ENCODE results near the gene EPB41. TPM values are rescaled to one million over a fixed set of nuclear protein-coding genes. Genes with fewer than 3 reads are reported as not detected.

EPB41 gene
- total and polyA plus RNA-seq, 2 experiments from 2014 or later, result 26.8 to 112 TPM

DNA sequence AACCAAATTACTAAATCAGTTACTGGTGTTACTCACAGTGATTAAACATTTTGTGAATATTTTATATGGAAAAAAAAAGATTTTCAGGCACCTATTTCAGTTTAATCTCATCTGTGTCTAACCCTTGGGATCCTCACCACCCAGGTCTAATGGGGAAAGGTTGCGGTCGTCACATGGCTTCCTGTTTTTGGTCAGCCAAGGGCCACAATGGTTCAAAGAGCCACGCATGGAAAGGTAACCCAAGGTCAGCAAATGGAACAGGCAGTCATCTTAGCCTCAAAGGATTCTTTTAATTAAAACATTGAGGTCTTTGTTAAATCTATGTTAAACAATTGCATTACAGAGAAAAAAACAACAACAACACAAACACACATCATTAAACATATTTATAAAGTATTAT lies 245.4 kb downstream of the EPB41 start:
- peaks cover 34% of the 10 kb centered on the region for H3K4me1 ChIP-seq (ENCODE audit: insufficient read depth)
- H3K79me2 ChIP-seq (replicated peaks; ENCODE audit: insufficient read depth), result peaks cover 65% of the 10 kb centered on the region
- Mint-ChIP-seq H3K27me3 (ENCODE audit: insufficient read depth, low read depth, poor library complexity) (peaks cover 3% of the 10 kb centered on the region), H3K36me3 (ENCODE audit: low read depth) (peaks cover 71% of the 10 kb centered on the region), H3K27ac (no peak overlapping the region; the same call in 1 of the 2 replicates), H3K4me1 (peaks cover 45% of the 10 kb centered on the region), H3K9me3 (no peaks in the 10 kb centered on the region), H3K4me3 (no peak overlapping the region)
- H3K36me3 ChIP-seq (ENCODE audit: insufficient read depth), result peaks cover 45% of the 10 kb centered on the region
- ATAC-seq (no peak), DNase-seq (ENCODE audit: low spot score) (no peak)
- peaks cover 34% of the 10 kb centered on the region for H4K20me1 ChIP-seq (replicated peaks; ENCODE audit: insufficient read depth)
- H3K4me3 ChIP-seq, result no peak overlapping the region
- no peak overlapping the region for H3K27ac ChIP-seq (ENCODE audit: low read depth)
- no peak overlapping the region for H2AFZ ChIP-seq
- H3K9me2 ChIP-seq (ENCODE audit: insufficient read depth), result no peaks in the 10 kb centered on the region
- H3F3A ChIP-seq (replicated peaks; ENCODE audit: low read depth), result 0 out of 2 replicates have a peak, but pooled peaks cover 8% of the 10 kb centered on the region
- no peak overlapping the region for H3K4me2 ChIP-seq
- no peak for TF ChIP-seq NANOG (IDR thresholded peaks at IDR 0.05; ENCODE audit: borderline replicate concordance)
- TF ChIP-seq ZNF462 (CRISPR knock-in tag; IDR thresholded peaks at IDR 0.05), result no peak
- TF ChIP-seq ZNF114 (CRISPR knock-in tag; IDR thresholded peaks at IDR 0.05), result no peak
- TF ChIP-seq EZH2 (IDR thresholded peaks at IDR 0.05; ENCODE audit: low read depth, unreplicated experiment), result no peak
- TF ChIP-seq POLR2AphosphoS5 (IDR thresholded peaks at IDR 0.05; ENCODE audit: low read depth), result no peak
- no peaks in the 10 kb centered on the region for H3K27me3 ChIP-seq (ENCODE audit: insufficient read depth)

DNA sequence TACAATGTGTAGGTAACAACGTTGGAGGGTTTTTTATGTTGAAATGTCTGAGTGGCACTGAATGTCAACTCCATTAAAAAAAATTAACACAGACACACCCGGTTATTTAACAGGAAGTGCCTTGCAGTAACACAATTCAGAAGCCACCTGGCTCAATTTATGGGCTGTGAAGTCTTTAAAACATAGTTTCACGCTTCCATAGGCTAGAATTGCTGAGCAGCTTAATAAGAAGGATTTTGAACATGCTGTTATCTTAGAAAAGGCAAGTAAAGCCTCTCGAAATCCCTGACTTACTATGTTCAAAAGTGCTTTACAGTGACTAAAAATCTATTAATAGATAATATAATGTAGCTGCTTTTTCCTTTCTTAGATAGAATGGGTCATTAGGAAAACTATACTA lies 247.7 kb downstream of the EPB41 start:
- Histone ChIP-seq H3K4me1 (ENCODE audit: insufficient read depth) (peaks cover 55% of the 10 kb centered on the region), H3K9me2 (ENCODE audit: insufficient read depth) (no peaks in the 10 kb centered on the region), H2AFZ (no peak overlapping the region), H3F3A (replicated peaks; ENCODE audit: low read depth) (0 out of 2 replicates have a peak, but pooled peaks cover 12% of the 10 kb centered on the region), H3K4me2 (peak overlapping the region; percentile 17; the same call in 1 of the 2 replicates), H4K20me1 (replicated peaks; ENCODE audit: insufficient read depth) (peaks cover 28% of the 10 kb centered on the region), H3K36me3 (ENCODE audit: insufficient read depth) (peaks cover 26% of the 10 kb centered on the region), H3K79me2 (replicated peaks; ENCODE audit: insufficient read depth) (peaks cover 71% of the 10 kb centered on the region), H3K27ac (ENCODE audit: low read depth) (peak overlapping the region; percentile 65), H3K27me3 (ENCODE audit: insufficient read depth) (no peaks in the 10 kb centered on the region), H3K4me3 (no peak overlapping the region)
- peaks cover 6% of the 10 kb centered on the region for H3K27me3 Mint-ChIP-seq (ENCODE audit: insufficient read depth, low read depth, poor library complexity)
- peaks cover 62% of the 10 kb centered on the region for H3K4me1 Mint-ChIP-seq
- peaks cover 59% of the 10 kb centered on the region for H3K36me3 Mint-ChIP-seq (ENCODE audit: low read depth)
- DNase-seq (ENCODE audit: low spot score), result no peak
- H3K27ac Mint-ChIP-seq, result no peak overlapping the region
- no peak overlapping the region for H3K4me3 Mint-ChIP-seq
- no peak for ATAC-seq
- H3K9me3 Mint-ChIP-seq, result no peaks in the 10 kb centered on the region
- no peak for TF ChIP-seq ZNF331 (CRISPR knock-in tag; IDR thresholded peaks at IDR 0.05; ENCODE audit: low read depth)
- no peak for TF ChIP-seq NANOG (IDR thresholded peaks at IDR 0.05; ENCODE audit: borderline replicate concordance)
- no peak for TF ChIP-seq JUNB (IDR thresholded peaks at IDR 0.05; ENCODE audit: unreplicated experiment)
- TF ChIP-seq EZH2phosphoT487 (IDR thresholded peaks at IDR 0.05; ENCODE audit: unreplicated experiment), result no peak
- TF ChIP-seq STAT1 (IDR thresholded peaks at IDR 0.05; ENCODE audit: unreplicated experiment), result no peak
- TF ChIP-seq, protein P1, sequence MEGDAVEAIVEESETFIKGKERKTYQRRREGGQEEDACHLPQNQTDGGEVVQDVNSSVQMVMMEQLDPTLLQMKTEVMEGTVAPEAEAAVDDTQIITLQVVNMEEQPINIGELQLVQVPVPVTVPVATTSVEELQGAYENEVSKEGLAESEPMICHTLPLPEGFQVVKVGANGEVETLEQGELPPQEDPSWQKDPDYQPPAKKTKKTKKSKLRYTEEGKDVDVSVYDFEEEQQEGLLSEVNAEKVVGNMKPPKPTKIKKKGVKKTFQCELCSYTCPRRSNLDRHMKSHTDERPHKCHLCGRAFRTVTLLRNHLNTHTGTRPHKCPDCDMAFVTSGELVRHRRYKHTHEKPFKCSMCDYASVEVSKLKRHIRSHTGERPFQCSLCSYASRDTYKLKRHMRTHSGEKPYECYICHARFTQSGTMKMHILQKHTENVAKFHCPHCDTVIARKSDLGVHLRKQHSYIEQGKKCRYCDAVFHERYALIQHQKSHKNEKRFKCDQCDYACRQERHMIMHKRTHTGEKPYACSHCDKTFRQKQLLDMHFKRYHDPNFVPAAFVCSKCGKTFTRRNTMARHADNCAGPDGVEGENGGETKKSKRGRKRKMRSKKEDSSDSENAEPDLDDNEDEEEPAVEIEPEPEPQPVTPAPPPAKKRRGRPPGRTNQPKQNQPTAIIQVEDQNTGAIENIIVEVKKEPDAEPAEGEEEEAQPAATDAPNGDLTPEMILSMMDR (conservative IDR thresholded peaks at IDR 0.05; ENCODE audit: low read depth in 2 of 2), result no peak
- no peak for TF ChIP-seq EZH2 (IDR thresholded peaks at IDR 0.05; ENCODE audit: low read depth, unreplicated experiment)
- TF ChIP-seq REST (IDR thresholded peaks at IDR 0.05; ENCODE audit: unreplicated experiment), result no peak
